ENCODE measurements around the gene LYPD6.

The LYPD6 gene

GRCh38 chr2:149488706-149489440 is 158.5 kb downstream of the LYPD6 start:
- TF ChIP-seq EZH2 (optimal IDR thresholded peaks at IDR 0.05; ENCODE audit: low read depth, low read length) (no peak), EZH2phosphoT487 (IDR thresholded peaks at IDR 0.05; ENCODE audit: low read length) (no peak)
- TF ChIP-seq, protein P1, sequence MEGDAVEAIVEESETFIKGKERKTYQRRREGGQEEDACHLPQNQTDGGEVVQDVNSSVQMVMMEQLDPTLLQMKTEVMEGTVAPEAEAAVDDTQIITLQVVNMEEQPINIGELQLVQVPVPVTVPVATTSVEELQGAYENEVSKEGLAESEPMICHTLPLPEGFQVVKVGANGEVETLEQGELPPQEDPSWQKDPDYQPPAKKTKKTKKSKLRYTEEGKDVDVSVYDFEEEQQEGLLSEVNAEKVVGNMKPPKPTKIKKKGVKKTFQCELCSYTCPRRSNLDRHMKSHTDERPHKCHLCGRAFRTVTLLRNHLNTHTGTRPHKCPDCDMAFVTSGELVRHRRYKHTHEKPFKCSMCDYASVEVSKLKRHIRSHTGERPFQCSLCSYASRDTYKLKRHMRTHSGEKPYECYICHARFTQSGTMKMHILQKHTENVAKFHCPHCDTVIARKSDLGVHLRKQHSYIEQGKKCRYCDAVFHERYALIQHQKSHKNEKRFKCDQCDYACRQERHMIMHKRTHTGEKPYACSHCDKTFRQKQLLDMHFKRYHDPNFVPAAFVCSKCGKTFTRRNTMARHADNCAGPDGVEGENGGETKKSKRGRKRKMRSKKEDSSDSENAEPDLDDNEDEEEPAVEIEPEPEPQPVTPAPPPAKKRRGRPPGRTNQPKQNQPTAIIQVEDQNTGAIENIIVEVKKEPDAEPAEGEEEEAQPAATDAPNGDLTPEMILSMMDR (IDR thresholded peaks at IDR 0.05; ENCODE audit: low read length), result no peak
- Histone ChIP-seq H3K36me3 (replicated peaks; ENCODE audit: insufficient read depth, low read length) (no peaks in the 10 kb centered on the region), H4K20me1 (ENCODE audit: insufficient read depth, low read length) (no peaks in the 10 kb centered on the region)

GRCh38 chr2:149489452-149489851 is 159.1 kb downstream of the LYPD6 start:
- no peaks in the 10 kb centered on the region for H3F3A ChIP-seq (ENCODE audit: insufficient read depth, low read length)
- DNase-seq, result no peak
- no peaks in the 10 kb centered on the region for H3K36me3 ChIP-seq (replicated peaks; ENCODE audit: insufficient read depth, low read length)
- H3K9me3 ChIP-seq (replicated peaks; ENCODE audit: insufficient read depth, low read length), result no peaks in the 10 kb centered on the region
- no peak overlapping the region for H3K4me2 ChIP-seq (ENCODE audit: low read depth, low read length)
- H3K4me3 ChIP-seq (ENCODE audit: low read length), result no peak overlapping the region
- no peaks in the 10 kb centered on the region for H3K4me1 ChIP-seq (ENCODE audit: low read length)
- no peaks in the 10 kb centered on the region for H3K9me2 ChIP-seq (replicated peaks; ENCODE audit: insufficient read depth, low read length)
- no peak overlapping the region for H3K9ac ChIP-seq (ENCODE audit: low read length)
- TF ChIP-seq, protein P1 (IDR thresholded peaks at IDR 0.05; ENCODE audit: low read length), result no peak
- no peak for TF ChIP-seq EZH2 (optimal IDR thresholded peaks at IDR 0.05; ENCODE audit: low read depth, low read length)
- H3K27ac ChIP-seq (ENCODE audit: low read length), result no peak overlapping the region
- H4K20me1 ChIP-seq (ENCODE audit: insufficient read depth, low read length), result no peaks in the 10 kb centered on the region
- no peaks in the 10 kb centered on the region for H3K79me2 ChIP-seq (ENCODE audit: low read length)
- no peaks in the 10 kb centered on the region for H3K27me3 ChIP-seq (replicated peaks; ENCODE audit: insufficient read depth, low read length)
- no peak overlapping the region for H2AFZ ChIP-seq (ENCODE audit: low read length)

More at GRCh38 chr2:149488706-149489440, 158.5 kb downstream of the LYPD6 start:
- no peak overlapping the region for H3K27ac ChIP-seq (ENCODE audit: low read length)
- H2AFZ ChIP-seq (ENCODE audit: low read length), result no peak overlapping the region
- no peaks in the 10 kb centered on the region for H3K4me1 ChIP-seq (ENCODE audit: low read length)
- no peaks in the 10 kb centered on the region for H3K27me3 ChIP-seq (replicated peaks; ENCODE audit: insufficient read depth, low read length)
- no peak for DNase-seq
- no peaks in the 10 kb centered on the region for H3K9me3 ChIP-seq (replicated peaks; ENCODE audit: insufficient read depth, low read length)
- H3K4me2 ChIP-seq (ENCODE audit: low read depth, low read length), result no peak overlapping the region
- no peak overlapping the region for H3K4me3 ChIP-seq (ENCODE audit: low read length)
- H3K9me2 ChIP-seq (replicated peaks; ENCODE audit: insufficient read depth, low read length), result no peaks in the 10 kb centered on the region
- H3F3A ChIP-seq (ENCODE audit: insufficient read depth, low read length), result no peaks in the 10 kb centered on the region
- H3K9ac ChIP-seq (ENCODE audit: low read length), result no peak overlapping the region
- H3K79me2 ChIP-seq (ENCODE audit: low read length), result no peaks in the 10 kb centered on the region

DNA sequence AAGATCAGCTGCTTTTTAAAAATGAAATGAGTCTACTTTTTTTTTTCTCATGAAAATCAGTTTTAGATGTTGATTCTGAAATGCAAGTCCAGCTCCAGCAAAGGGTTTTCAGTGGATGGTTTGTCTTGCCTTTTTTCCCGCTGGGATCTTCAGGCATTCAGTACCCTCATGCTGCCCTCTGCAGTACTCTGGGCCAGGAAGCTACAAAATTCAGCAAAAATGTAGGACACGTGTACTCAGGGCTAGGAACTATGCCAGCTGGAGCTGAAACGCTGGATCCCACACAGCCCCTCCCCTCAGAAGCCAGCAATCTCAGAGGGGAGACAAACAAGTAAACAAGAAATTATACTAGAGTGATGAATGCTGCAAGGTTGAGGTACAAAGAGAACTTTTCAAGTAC is 159.9 kb downstream of the LYPD6 start:
- Histone ChIP-seq H3K4me2 (ENCODE audit: low read depth, low read length) (no peak overlapping the region), H3K4me1 (ENCODE audit: low read length) (no peaks in the 10 kb centered on the region), H3K27me3 (replicated peaks; ENCODE audit: insufficient read depth, low read length) (no peaks in the 10 kb centered on the region), H3K9me3 (replicated peaks; ENCODE audit: insufficient read depth, low read length) (no peaks in the 10 kb centered on the region), H3K79me2 (ENCODE audit: low read length) (no peaks in the 10 kb centered on the region), H3K4me3 (ENCODE audit: low read length) (no peak overlapping the region), H3F3A (ENCODE audit: insufficient read depth, low read length) (no peaks in the 10 kb centered on the region), H3K27ac (ENCODE audit: low read length) (no peak overlapping the region), H3K36me3 (replicated peaks; ENCODE audit: insufficient read depth, low read length) (no peaks in the 10 kb centered on the region), H2AFZ (ENCODE audit: low read length) (no peak overlapping the region), H3K9me2 (replicated peaks; ENCODE audit: insufficient read depth, low read length) (no peaks in the 10 kb centered on the region), H3K9ac (ENCODE audit: low read length) (no peak overlapping the region), H4K20me1 (ENCODE audit: insufficient read depth, low read length) (no peaks in the 10 kb centered on the region)
- no peak for DNase-seq
- no peak for TF ChIP-seq EZH2phosphoT487 (IDR thresholded peaks at IDR 0.05; ENCODE audit: low read length)
- TF ChIP-seq, protein P1 (IDR thresholded peaks at IDR 0.05; ENCODE audit: low read length), result no peak
- no peak for TF ChIP-seq EZH2 (optimal IDR thresholded peaks at IDR 0.05; ENCODE audit: low read depth, low read length)

Data from MM.1S (cell line).